ENCODE measurements around the gene PIK3R5. TPM values are rescaled to one million over a fixed set of nuclear protein-coding genes. Genes with fewer than 3 reads are reported as not detected.

Gene PIK3R5
- total RNA-seq, 2 experiments from 2014 or later: 0.76 to 1.5 TPM

- ChIA-PET POLR2A (no interaction called here), CTCF (ENCODE audit: unreplicated experiment) (no interaction called here)
- no peak overlapping the region for H2AFZ ChIP-seq (ENCODE audit: low read length)
- H3K4me1 ChIP-seq (ENCODE audit: insufficient read depth, low read length, poor library complexity, severe bottlenecking): peaks cover 37% of the 10 kb centered on the region
- H3K36me3 ChIP-seq (ENCODE audit: insufficient read depth, low read length): no peaks in the 10 kb centered on the region
- no TSS peak for BruUV-seq (replicated peaks)
- intact Hi-C loops (cut with micrococcal nuclease; ENCODE audit: unreplicated experiment): loop anchor here (5.0 kb wide), 1 partner anchor 100 kb away; no protein-coding TSS in a partner anchor
- H3K9me3 ChIP-seq (ENCODE audit: low read length): no peaks in the 10 kb centered on the region
- H3K27ac ChIP-seq (ENCODE audit: low read depth, low read length, poor library complexity, severe bottlenecking): no peak overlapping the region
- no peaks in the 10 kb centered on the region for H4K20me1 ChIP-seq (ENCODE audit: insufficient read depth, low read length)
- no peaks in the 10 kb centered on the region for H3K79me2 ChIP-seq (ENCODE audit: insufficient read depth, low read depth, low read length)
- TF ChIP-seq EZH2phosphoT487 (IDR thresholded peaks at IDR 0.05; ENCODE audit: borderline replicate concordance, low read depth, low read length): no peak
- TF ChIP-seq, protein P1, sequence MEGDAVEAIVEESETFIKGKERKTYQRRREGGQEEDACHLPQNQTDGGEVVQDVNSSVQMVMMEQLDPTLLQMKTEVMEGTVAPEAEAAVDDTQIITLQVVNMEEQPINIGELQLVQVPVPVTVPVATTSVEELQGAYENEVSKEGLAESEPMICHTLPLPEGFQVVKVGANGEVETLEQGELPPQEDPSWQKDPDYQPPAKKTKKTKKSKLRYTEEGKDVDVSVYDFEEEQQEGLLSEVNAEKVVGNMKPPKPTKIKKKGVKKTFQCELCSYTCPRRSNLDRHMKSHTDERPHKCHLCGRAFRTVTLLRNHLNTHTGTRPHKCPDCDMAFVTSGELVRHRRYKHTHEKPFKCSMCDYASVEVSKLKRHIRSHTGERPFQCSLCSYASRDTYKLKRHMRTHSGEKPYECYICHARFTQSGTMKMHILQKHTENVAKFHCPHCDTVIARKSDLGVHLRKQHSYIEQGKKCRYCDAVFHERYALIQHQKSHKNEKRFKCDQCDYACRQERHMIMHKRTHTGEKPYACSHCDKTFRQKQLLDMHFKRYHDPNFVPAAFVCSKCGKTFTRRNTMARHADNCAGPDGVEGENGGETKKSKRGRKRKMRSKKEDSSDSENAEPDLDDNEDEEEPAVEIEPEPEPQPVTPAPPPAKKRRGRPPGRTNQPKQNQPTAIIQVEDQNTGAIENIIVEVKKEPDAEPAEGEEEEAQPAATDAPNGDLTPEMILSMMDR (conservative IDR thresholded peaks at IDR 0.05; ENCODE audit: low read length): no peak
- DNase-seq (ENCODE audit: low spot score): no peak
- H3K4me2 ChIP-seq (ENCODE audit: low read length): no peak overlapping the region
- no peak overlapping the region for H3K4me3 ChIP-seq (ENCODE audit: low read depth, low read length, poor library complexity, severe bottlenecking)
- H3K9me2 ChIP-seq (ENCODE audit: insufficient read depth, low read length): no peaks in the 10 kb centered on the region
Observed at GRCh38 chr17:8896641-8897635, 68.6 kb downstream of the PIK3R5 start.

DNA sequence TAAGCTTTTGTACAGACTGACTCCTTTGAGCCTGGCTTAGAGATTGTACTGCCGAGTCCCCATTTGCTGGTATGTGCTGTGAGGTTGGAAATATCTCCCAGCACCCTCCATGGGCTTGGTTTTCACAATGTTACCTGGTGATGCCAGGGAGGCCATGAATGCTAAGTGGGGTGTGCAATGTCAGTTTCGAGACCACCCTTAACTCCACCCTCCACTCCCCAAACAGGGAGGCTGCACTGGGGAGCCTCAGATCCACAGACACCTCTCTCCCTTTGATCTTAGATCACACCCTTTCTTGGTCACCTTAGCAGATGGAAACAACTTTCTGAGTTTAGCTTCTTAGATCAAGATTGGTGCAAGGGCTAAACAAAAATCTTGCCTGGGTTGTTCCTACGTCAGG is 69.4 kb downstream of the PIK3R5 start:
- no peaks in the 10 kb centered on the region for H3K9me3 ChIP-seq (ENCODE audit: low read length)
- DNase-seq (ENCODE audit: low spot score): no peak
- no peak overlapping the region for H3K4me3 ChIP-seq (ENCODE audit: low read depth, low read length, poor library complexity, severe bottlenecking)
- ChIA-PET POLR2A (no interaction called here), CTCF (ENCODE audit: unreplicated experiment) (no interaction called here)
- no peaks in the 10 kb centered on the region for H3K36me3 ChIP-seq (ENCODE audit: insufficient read depth, low read length)
- no peak overlapping the region for H3K4me2 ChIP-seq (ENCODE audit: low read length)
- intact Hi-C loops (cut with micrococcal nuclease; ENCODE audit: unreplicated experiment): loop anchor here (5.0 kb wide), 1 partner anchor 101 kb away; no protein-coding TSS in a partner anchor
- H4K20me1 ChIP-seq (ENCODE audit: insufficient read depth, low read length): no peaks in the 10 kb centered on the region
- no peak overlapping the region for H2AFZ ChIP-seq (ENCODE audit: low read length)
- TF ChIP-seq, protein P1 (conservative IDR thresholded peaks at IDR 0.05; ENCODE audit: low read length): no peak
- no peak for TF ChIP-seq EZH2phosphoT487 (IDR thresholded peaks at IDR 0.05; ENCODE audit: borderline replicate concordance, low read depth, low read length)
- H3K9me2 ChIP-seq (ENCODE audit: insufficient read depth, low read length): no peaks in the 10 kb centered on the region
- no peak overlapping the region for H3K27ac ChIP-seq (ENCODE audit: low read depth, low read length, poor library complexity, severe bottlenecking)
- BruUV-seq (replicated peaks): no TSS peak
- H3K79me2 ChIP-seq (ENCODE audit: insufficient read depth, low read depth, low read length): no peaks in the 10 kb centered on the region
- H3K4me1 ChIP-seq (ENCODE audit: insufficient read depth, low read length, poor library complexity, severe bottlenecking): peaks cover 35% of the 10 kb centered on the region

All from OCI-LY7 (cell line).